ENCODE measurements around the gene FAM107B. TPM values are rescaled to one million over a fixed set of nuclear protein-coding genes. Genes with fewer than 3 reads are reported as not detected.

The FAM107B gene
- total RNA-seq, 1 experiment from 2014 or later: 41.3 TPM

GRCh38 chr10:14625765-14626525 is 148.8 kb downstream of the FAM107B start:
- TF ChIP-seq CTCF (IDR thresholded peaks at IDR 0.05; ENCODE audit: unreplicated experiment): no peak
- Mint-ChIP-seq H3K36me3 (ENCODE audit: insufficient read depth, unreplicated experiment) (no peaks in the 10 kb centered on the region), H3K4me3 (ENCODE audit: unreplicated experiment) (no peak overlapping the region), H3K9me3 (ENCODE audit: unreplicated experiment) (no peaks in the 10 kb centered on the region), H3K27ac (ENCODE audit: low read depth, unreplicated experiment) (no peak overlapping the region), H3K27me3 (ENCODE audit: insufficient read depth, unreplicated experiment) (no peaks in the 10 kb centered on the region), H3K4me1 (ENCODE audit: insufficient read depth, unreplicated experiment) (no peaks in the 10 kb centered on the region)
- intact Hi-C loops (cut with micrococcal nuclease): no loop called here
- BruUV-seq (replicated peaks): no TSS peak
- CTCF ChIA-PET: interaction anchor here (0.7 kb wide), 2 partner anchors 9 to 81 kb away, joined by 3 to 4 read pairs; no protein-coding TSS in a partner anchor
- DNase-seq (ENCODE audit: unreplicated experiment): no peak
- POLR2A ChIA-PET: no interaction called here

DNA sequence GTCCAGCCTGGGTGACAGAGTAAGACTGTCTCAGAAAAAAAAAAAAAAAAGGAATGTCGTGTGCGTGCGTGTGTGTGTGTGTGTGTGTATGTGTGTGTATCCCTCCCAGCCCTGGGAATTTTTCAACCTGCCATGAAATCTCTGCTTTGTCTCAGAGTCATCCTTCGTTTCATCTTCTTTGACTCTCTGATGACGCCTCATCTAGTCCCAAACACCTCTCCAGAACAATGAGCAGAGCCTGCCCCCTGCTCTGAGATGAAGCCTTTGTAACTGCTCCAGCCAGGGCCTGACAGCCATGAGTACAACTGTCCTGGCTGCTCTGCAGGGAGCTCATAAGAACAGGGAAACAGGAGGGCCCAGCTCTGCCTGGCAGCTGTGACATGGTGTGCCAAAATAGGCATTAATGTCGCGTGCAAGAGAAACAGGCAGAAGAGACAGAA is 149.5 kb downstream of the FAM107B start:
- BruUV-seq (replicated peaks): no TSS peak
- POLR2A ChIA-PET: no interaction called here
- H3K4me1 Mint-ChIP-seq (ENCODE audit: insufficient read depth, unreplicated experiment): no peaks in the 10 kb centered on the region
- H3K27ac Mint-ChIP-seq (ENCODE audit: low read depth, unreplicated experiment): no peak overlapping the region
- CTCF ChIA-PET: interaction anchor here (0.6 to 0.7 kb wide), 2 partner anchors 82 to 184 kb away, joined by 3 to 4 read pairs; no protein-coding TSS in a partner anchor
- no peak for DNase-seq (ENCODE audit: unreplicated experiment)
- intact Hi-C loops (cut with micrococcal nuclease): no loop called here
- no peak for TF ChIP-seq CTCF (IDR thresholded peaks at IDR 0.05; ENCODE audit: unreplicated experiment)
- H3K4me3 Mint-ChIP-seq (ENCODE audit: unreplicated experiment): no peak overlapping the region
- no peaks in the 10 kb centered on the region for H3K27me3 Mint-ChIP-seq (ENCODE audit: insufficient read depth, unreplicated experiment)
- no peaks in the 10 kb centered on the region for H3K9me3 Mint-ChIP-seq (ENCODE audit: unreplicated experiment)
- H3K36me3 Mint-ChIP-seq (ENCODE audit: insufficient read depth, unreplicated experiment): no peaks in the 10 kb centered on the region

DNA sequence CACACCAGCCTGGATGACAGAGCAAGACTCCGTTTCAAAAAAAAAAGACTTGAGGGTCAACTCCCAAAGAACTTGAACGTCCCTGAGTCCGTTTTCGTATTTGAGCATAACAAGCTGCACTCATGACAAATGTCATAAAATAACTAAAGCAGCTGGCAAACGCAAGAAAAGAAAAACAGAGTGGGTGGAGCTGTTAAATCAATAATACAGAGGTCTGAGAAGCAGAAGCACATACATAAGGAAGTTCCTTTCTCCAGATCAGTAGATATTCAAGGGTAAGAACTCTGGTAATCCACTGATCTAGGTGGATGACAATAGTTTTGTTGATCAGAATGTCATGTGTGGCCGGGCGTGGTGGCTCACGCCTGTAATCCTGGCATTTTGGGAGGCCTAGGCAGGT is 150.1 kb downstream of the FAM107B start:
- no TSS peak for BruUV-seq (replicated peaks)
- H3K4me1 Mint-ChIP-seq (ENCODE audit: insufficient read depth, unreplicated experiment): no peaks in the 10 kb centered on the region
- POLR2A ChIA-PET: no interaction called here
- H3K27ac Mint-ChIP-seq (ENCODE audit: low read depth, unreplicated experiment): no peak overlapping the region
- TF ChIP-seq CTCF (IDR thresholded peaks at IDR 0.05; ENCODE audit: unreplicated experiment): no peak
- no peaks in the 10 kb centered on the region for H3K36me3 Mint-ChIP-seq (ENCODE audit: insufficient read depth, unreplicated experiment)
- no peaks in the 10 kb centered on the region for H3K27me3 Mint-ChIP-seq (ENCODE audit: insufficient read depth, unreplicated experiment)
- H3K4me3 Mint-ChIP-seq (ENCODE audit: unreplicated experiment): no peak overlapping the region
- H3K9me3 Mint-ChIP-seq (ENCODE audit: unreplicated experiment): no peaks in the 10 kb centered on the region
- intact Hi-C loops (cut with micrococcal nuclease): no loop called here
- CTCF ChIA-PET: interaction anchor here (0.6 to 0.7 kb wide), 3 partner anchors 199 to 546 kb away, joined by 3 read pairs; no protein-coding TSS in a partner anchor
- no peak for DNase-seq (ENCODE audit: unreplicated experiment)

DNA sequence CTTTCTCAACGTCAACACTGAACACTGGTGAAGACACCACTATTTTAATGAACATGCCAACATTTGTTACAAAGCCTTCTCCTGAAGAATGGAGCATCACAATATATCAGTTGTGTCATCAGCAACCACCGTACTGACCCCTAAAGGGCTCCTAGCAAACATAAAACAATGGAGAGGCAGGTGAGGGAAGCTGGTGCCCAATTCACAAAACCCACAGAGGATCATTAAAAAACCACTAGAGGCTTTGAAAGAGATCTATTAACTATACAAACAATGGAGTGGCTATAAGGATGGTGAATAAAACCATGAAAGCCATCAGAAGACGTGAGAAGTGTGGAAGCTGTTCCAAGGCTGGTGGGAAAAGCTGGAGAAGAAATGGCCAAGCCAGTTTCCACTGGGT is 150.8 kb downstream of the FAM107B start:
- Mint-ChIP-seq H3K36me3 (ENCODE audit: insufficient read depth, unreplicated experiment) (no peaks in the 10 kb centered on the region), H3K4me3 (ENCODE audit: unreplicated experiment) (no peak overlapping the region), H3K9me3 (ENCODE audit: unreplicated experiment) (no peaks in the 10 kb centered on the region), H3K27ac (ENCODE audit: low read depth, unreplicated experiment) (no peak overlapping the region), H3K27me3 (ENCODE audit: insufficient read depth, unreplicated experiment) (no peaks in the 10 kb centered on the region), H3K4me1 (ENCODE audit: insufficient read depth, unreplicated experiment) (no peaks in the 10 kb centered on the region)
- no peak for DNase-seq (ENCODE audit: unreplicated experiment)
- POLR2A ChIA-PET: no interaction called here
- TF ChIP-seq CTCF (IDR thresholded peaks at IDR 0.05; ENCODE audit: unreplicated experiment): no peak
- CTCF ChIA-PET: interaction anchor here (0.7 to 1.2 kb wide), 3 partner anchors 17 to 200 kb away, joined by 3 to 4 read pairs (median 3); no protein-coding TSS in a partner anchor
- intact Hi-C loops (cut with micrococcal nuclease): no loop called here
- no TSS peak for BruUV-seq (replicated peaks)
